Measurements from ENCODE around the gene PTCH1.

DNA sequence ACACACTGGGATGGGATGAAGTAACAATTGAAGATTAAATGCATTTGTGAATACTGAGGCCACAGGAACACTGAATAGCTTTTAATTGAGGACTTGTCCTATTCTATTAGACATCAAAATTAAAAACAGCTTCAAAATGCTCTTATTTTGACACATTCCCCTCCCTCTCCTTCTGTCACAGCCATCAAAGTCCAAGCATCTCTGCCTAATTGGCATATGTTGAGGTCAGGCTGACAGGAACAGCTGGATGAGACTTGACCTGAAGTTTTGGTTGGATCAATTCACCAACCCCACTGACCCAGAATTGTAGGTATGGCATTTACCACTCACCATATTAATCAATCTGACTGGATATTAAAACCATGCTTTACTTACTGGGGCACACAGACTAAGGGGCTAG is 96.3 kb downstream of the PTCH1 start:
- TF ChIP-seq, protein P1, sequence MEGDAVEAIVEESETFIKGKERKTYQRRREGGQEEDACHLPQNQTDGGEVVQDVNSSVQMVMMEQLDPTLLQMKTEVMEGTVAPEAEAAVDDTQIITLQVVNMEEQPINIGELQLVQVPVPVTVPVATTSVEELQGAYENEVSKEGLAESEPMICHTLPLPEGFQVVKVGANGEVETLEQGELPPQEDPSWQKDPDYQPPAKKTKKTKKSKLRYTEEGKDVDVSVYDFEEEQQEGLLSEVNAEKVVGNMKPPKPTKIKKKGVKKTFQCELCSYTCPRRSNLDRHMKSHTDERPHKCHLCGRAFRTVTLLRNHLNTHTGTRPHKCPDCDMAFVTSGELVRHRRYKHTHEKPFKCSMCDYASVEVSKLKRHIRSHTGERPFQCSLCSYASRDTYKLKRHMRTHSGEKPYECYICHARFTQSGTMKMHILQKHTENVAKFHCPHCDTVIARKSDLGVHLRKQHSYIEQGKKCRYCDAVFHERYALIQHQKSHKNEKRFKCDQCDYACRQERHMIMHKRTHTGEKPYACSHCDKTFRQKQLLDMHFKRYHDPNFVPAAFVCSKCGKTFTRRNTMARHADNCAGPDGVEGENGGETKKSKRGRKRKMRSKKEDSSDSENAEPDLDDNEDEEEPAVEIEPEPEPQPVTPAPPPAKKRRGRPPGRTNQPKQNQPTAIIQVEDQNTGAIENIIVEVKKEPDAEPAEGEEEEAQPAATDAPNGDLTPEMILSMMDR (IDR thresholded peaks at IDR 0.05), result no peak
- TF ChIP-seq POLR2AphosphoS5 (IDR thresholded peaks at IDR 0.05), result no peak
